Measurements from ENCODE around the gene TNNI2.

The TNNI2 gene

GRCh38 chr11:1888811-1889210 lies 50.0 kb downstream of the TNNI2 start:
- no peak for DNase-seq (ENCODE audit: low read depth in 2 of 2)

- peak; percentile 35 to 62 for DNase-seq (ENCODE audit: low read depth in 2 of 2)
Measured at GRCh38 chr11:1889224-1889930, 50.6 kb downstream of the TNNI2 start.

- DNase-seq (ENCODE audit: low read depth in 2 of 2): no peak
Measured at GRCh38 chr11:1889941-1890855, 51.4 kb downstream of the TNNI2 start.

All from stimulated activated CD8-positive, alpha-beta memory T cell treated with anti-CD3 and anti-CD28 coated beads, Interleukin-2, amount 100 ng/mL, for 1 hour (primary cell).